ENCODE results near the gene FMO1.

Gene FMO1

DNA sequence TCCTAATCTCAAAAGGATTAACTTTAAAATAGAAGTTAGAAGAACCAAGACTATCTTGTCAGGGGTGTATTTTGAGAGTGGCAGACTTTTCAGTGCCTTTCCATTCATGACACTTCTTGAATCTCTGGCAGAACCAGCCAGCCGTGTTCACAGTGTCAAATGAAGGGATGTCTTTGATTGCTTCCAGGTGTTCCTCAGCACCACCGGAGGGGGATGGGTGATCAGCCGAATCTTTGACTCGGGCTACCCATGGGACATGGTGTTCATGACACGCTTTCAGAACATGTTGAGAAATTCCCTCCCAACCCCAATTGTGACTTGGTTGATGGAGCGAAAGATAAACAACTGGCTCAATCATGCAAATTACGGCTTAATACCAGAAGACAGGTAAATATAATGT, 32.3 kb downstream of the FMO1 start:
- DNase-seq (ENCODE audit: low read depth), result no peak

- DNase-seq (ENCODE audit: low read depth), result no peak
These were observed 37.9 kb downstream of the FMO1 start for GRCh38 chr1:171286032-171286705.

DNA sequence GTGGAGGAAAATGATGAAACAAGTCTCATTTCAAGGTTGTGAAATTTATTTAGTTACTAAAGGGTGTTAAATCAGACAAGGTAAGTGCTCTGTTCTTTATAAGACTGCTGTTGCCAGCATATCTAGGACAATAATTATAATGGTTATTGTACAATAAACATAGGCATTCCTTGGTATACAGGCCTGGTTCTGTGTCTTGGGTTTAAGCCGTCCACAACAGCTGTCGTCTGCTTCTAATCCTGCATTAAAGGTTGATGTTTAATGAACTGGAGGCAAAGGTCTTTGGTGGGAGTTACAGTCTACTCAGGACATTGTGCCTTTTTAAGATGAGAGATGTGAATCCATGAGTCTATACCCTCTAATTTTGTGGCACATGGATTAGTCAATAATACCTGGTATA, 42.3 kb downstream of the FMO1 start:
- no peak for DNase-seq (ENCODE audit: low read depth)

- peak; percentile 97 for DNase-seq (ENCODE audit: low read depth)
These were observed 44.5 kb downstream of the FMO1 start for GRCh38 chr1:171292799-171293198.

- peak; percentile 63 for DNase-seq (ENCODE audit: low read depth)
These were observed 47.1 kb downstream of the FMO1 start for GRCh38 chr1:171295383-171295782.

- no peak for DNase-seq (ENCODE audit: low read depth)
These were observed 47.5 kb downstream of the FMO1 start for GRCh38 chr1:171295821-171296220.

DNA sequence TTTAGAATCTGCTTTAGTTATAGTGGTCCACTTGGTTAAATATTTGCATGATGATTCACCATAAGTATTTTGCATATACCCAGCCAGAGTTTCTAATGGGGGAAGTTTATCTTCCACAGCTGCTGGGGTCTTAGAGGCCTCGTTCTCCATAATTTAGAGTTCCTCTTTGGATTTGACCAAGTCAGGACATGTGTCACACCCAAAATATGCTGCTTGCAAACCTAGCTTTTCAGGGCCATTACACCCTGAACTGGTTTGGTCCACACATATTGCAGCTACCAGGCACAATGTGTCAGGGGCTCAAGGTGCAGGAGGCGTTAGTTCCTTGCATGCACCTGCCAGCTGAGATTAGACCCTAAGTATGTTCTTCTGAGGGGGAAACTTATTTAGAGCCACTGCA, 48.6 kb downstream of the FMO1 start:
- DNase-seq (ENCODE audit: low read depth), result no peak

- DNase-seq (ENCODE audit: low read depth), result no peak
These were observed 50.4 kb downstream of the FMO1 start for GRCh38 chr1:171298696-171299095.

DNA sequence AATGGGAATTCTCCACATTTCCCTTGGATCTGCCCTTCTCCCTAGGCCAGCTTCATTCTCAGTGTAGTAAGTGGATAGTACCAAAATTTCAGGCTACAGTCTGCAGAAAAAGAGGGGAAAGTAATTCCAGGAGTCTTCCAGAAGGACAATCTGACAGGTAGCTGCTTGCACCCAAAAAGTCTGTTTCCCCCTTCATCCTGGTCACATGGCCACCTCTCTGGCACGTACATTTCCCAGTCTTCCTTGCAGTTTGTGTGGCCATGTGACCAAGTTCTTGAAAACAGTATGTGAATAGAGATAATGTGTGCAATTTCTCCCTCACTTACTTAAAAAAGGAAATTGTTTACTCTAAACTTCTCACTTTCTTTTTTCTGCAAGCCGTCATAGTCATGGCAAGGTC, 51.0 kb downstream of the FMO1 start:
- no peak for DNase-seq (ENCODE audit: low read depth)

DNA sequence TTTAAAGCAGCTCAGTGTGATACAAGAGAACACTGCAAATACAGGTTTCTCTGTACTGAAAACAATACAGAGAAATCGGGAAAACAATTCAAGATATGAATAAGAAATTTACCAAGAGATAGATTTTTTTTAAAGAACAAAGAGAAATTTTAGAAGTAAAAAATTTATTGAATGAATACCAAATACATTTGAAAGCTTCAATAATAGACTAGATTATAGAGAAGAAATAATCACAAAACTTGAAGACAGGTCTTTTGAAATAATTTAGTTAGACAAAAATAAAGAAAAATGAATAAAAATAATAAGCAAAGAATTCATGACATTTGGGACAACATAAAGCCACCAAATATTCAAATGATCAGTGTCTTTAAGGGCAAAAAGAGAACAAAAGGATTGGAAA, 52.1 kb downstream of the FMO1 start:
- DNase-seq (ENCODE audit: low read depth), result no peak

- peak; percentile 28 for DNase-seq (ENCODE audit: low read depth)
These were observed 62.4 kb downstream of the FMO1 start for GRCh38 chr1:171310661-171311087.

DNA sequence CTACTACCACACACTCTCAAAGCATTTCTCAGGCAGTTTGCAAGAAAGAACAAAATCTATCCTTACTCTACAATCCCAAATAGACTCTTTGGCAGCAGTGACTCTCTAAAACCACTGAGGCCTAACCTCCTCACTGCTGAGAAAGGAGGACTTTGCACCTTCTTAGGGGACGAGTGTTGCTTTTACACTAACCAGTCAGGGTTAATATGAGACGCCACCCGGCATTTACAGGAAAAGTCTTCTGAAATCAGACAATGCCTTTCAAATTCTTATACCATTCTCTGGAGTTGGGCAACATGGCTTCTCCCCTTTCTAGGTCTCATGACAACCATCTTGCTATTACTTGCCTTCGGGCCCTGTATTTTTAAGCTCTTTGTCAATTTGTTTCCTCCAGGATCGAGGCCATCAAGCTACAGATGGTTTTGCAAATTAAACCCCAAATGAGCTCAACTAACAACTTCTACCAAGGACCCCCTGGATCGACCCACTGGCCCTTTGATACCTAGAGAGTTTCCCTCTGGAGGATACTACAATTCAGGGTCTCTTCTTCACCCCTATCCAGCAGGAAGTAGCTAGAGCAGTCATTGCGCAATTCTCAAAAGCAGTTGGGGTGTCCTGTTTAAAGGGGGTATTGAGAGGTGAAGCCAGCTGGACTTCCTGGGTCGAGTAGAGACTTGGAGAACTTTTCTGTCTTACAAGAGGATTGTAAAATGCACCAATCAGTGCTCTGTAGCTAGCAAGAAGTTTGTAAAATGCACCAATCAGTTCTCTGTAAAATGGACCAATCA, 63.7 kb downstream of the FMO1 start:
- DNase-seq (ENCODE audit: low read depth), result no peak

DNA sequence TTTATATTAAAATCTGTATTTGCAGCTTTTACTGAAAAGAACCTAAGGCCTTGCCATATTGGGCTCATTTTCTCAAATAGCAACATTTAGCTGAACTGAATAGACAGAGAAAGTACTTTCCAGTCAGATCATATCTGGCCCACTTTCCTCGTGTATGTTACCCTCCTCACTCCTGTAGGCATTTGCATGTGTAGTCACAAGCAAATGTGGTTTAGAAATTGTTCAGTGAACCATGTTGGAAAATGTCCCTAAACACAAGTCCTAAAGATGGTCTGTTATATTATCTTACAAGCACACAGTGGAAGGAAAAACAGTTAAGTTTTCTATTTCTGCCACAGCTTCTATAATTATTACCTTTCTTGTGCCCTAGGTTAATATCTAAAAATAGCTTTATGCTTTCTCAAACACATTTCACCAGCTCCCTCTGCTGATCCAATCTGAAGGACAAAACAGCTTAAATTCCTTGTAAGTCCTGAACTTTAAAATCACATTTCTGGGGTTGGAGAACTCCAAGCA, 65.1 kb downstream of the FMO1 start:
- no peak for DNase-seq (ENCODE audit: low read depth)

GRCh38 chr1:171313835-171314320, 65.6 kb downstream of the FMO1 start, which contains the start of gene FMO4:
TSS of gene FMO4 (plus strand) at chr1:171314183. CDS start at chr1:171319826, 5,643 bp downstream.
- DNase-seq (ENCODE audit: low read depth), result peak; percentile 99

GRCh38 chr1:171329251-171329650, 81.0 kb downstream of the FMO1 start:
- DNase-seq (ENCODE audit: low read depth), result no peak

GRCh38 chr1:171334024-171334640, 85.8 kb downstream of the FMO1 start:
- no peak for DNase-seq (ENCODE audit: low read depth)

All from fibroblast of gingiva (primary cell).